HG03460 (cell line): Measurements from ENCODE around the gene OR10AD1.
A peak's percentile ranks its signal among the peaks of the same experiment; 100 is the strongest.
"Not testable (repeated sequence)": the region's sequence is repeated elsewhere in the genome, so short reads cannot be mapped to it uniquely, and the experiment has no call there.

Experiments used
- ATAC-seq: cut with Tn5 transposase; IDR thresholded peaks from one replicate; pipeline ENCODE4 v1.9.1; 2021; ENCODE audit not compliant: unreplicated experiment

The OR10AD1 gene

GRCh38 chr12:48203192-48203591 is at the start of gene OR10AD1:
Gene OR10AD1 (minus strand): TSS chr12:48203292. CDS start chr12:48203292, 0 bp downstream.
- ATAC-seq, result no peak

- ATAC-seq, result no peak
Measured at GRCh38 chr12:48247181-48247966, 44.3 kb upstream of the OR10AD1 start.

GRCh38 chr12:48237162-48237561 is 34.1 kb upstream of the OR10AD1 start:
- no peak for ATAC-seq

GRCh38 chr12:48235796-48236333 is 32.8 kb upstream of the OR10AD1 start:
- no peak for ATAC-seq

- ATAC-seq, result not testable (repeated sequence)
Measured at GRCh38 chr12:48231169-48231958, 28.3 kb upstream of the OR10AD1 start.

- ATAC-seq, result not testable (repeated sequence)
Measured at GRCh38 chr12:48224533-48224932, 21.4 kb upstream of the OR10AD1 start.

- no peak for ATAC-seq
Measured at GRCh38 chr12:48221645-48222044, 18.6 kb upstream of the OR10AD1 start.

GRCh38 chr12:48220701-48221100 is 17.6 kb upstream of the OR10AD1 start:
- ATAC-seq, result no peak

- no peak for ATAC-seq
Measured at GRCh38 chr12:48219631-48220030, 16.5 kb upstream of the OR10AD1 start.

GRCh38 chr12:48216785-48217184 is 13.7 kb upstream of the OR10AD1 start:
- ATAC-seq, result no peak

GRCh38 chr12:48209495-48209894 is 6.4 kb upstream of the OR10AD1 start:
- not testable (repeated sequence) for ATAC-seq

GRCh38 chr12:48202766-48203165 is 326 bp downstream of the OR10AD1 start:
- no peak for ATAC-seq

GRCh38 chr12:48201516-48201915 is 1.6 kb downstream of the OR10AD1 start:
- no peak for ATAC-seq

GRCh38 chr12:48201091-48201490 is 2.0 kb downstream of the OR10AD1 start:
- ATAC-seq, result no peak

GRCh38 chr12:48199774-48200221 is 3.3 kb downstream of the OR10AD1 start:
- no peak for ATAC-seq

GRCh38 chr12:48198985-48199384 is 4.1 kb downstream of the OR10AD1 start:
- no peak for ATAC-seq

- ATAC-seq, result peak; percentile 3
Measured at GRCh38 chr12:48198672-48198971, 4.5 kb downstream of the OR10AD1 start.

GRCh38 chr12:48197971-48198671 is 5.0 kb downstream of the OR10AD1 start:
- peak; percentile 100 for ATAC-seq

- peak; percentile 18 for ATAC-seq
Measured at GRCh38 chr12:48197549-48197970, 5.5 kb downstream of the OR10AD1 start.

GRCh38 chr12:48194799-48195201 is 8.3 kb downstream of the OR10AD1 start:
- no peak for ATAC-seq

- no peak for ATAC-seq
Measured at GRCh38 chr12:48193623-48194022, 9.5 kb downstream of the OR10AD1 start.
